Activated T-helper 2 cell treated with anti-CD3 and anti-CD28 coated beads, Interferon-gamma antibody, Interleukin-2, Interleukin-4, amounts not matched to agents 10 μg/mL and 5 μg/mL and 100 μg/mL, durations not matched to agents 14 hours and 24 hours and 36 hours (primary cell): ENCODE results near the gene RANBP3. TPM values are rescaled to one million over a fixed set of nuclear protein-coding genes. Genes with fewer than 3 reads are reported as not detected.

Experiments
- DNase-seq: peaks from one replicate; pipeline ENCODE4 v3.0.0; 2021; ENCODE audit warnings: low spot score
- H3K27ac Mint-ChIP-seq: one replicate; pipeline ENCODE4 v1.8.0; 2021; ENCODE audit warnings: mixed read lengths
- H3K27me3 Mint-ChIP-seq: one replicate; pipeline ENCODE4 v1.8.0; 2021; ENCODE audit warnings: low read depth, mixed read lengths
- H3K36me3 Mint-ChIP-seq: one replicate; pipeline ENCODE4 v1.8.0; 2021; ENCODE audit warnings: low read depth, mixed read lengths
- H3K4me1 Mint-ChIP-seq: one replicate; pipeline ENCODE4 v1.8.0; 2021; ENCODE audit warnings: low read depth, mixed read lengths
- H3K4me3 Mint-ChIP-seq: one replicate; pipeline ENCODE4 v1.8.0; 2021; ENCODE audit warnings: low read depth, mild to moderate bottlenecking, moderate library complexity, mixed read lengths
- H3K9me3 Mint-ChIP-seq: one replicate; pipeline ENCODE4 v1.8.0; 2021; ENCODE audit warnings: mixed read lengths
- intact Hi-C: fragments of 100-400 bp; cut with micrococcal nuclease; formaldehyde crosslinking; loops from one replicate; pipeline ENCODE4 v1.15.1; 2023
- total RNA-seq: library from RNA; stranded (reverse); gene quantifications from 2 replicates; pipeline ENCODE4 v1.2.3, GENCODE V29; 2022

Gene RANBP3
- total RNA-seq, 1 donor from 2014 or later, result 98.2 TPM

GRCh38 chr19:5929625-5930024 is 48.3 kb downstream of the RANBP3 start:
- peaks cover 41% of the 10 kb centered on the region for H3K36me3 Mint-ChIP-seq
- no peaks in the 10 kb centered on the region for H3K27me3 Mint-ChIP-seq
- H3K4me1 Mint-ChIP-seq, result no peaks in the 10 kb centered on the region
- DNase-seq, result no peak
- intact Hi-C loops, result no loop called here
- no peaks in the 10 kb centered on the region for H3K9me3 Mint-ChIP-seq
- no peak overlapping the region for H3K4me3 Mint-ChIP-seq
- H3K27ac Mint-ChIP-seq, result no peak overlapping the region

GRCh38 chr19:5929179-5929578 is 48.8 kb downstream of the RANBP3 start:
- H3K4me3 Mint-ChIP-seq, result no peak overlapping the region
- H3K4me1 Mint-ChIP-seq, result no peaks in the 10 kb centered on the region
- intact Hi-C loops, result no loop called here
- H3K27ac Mint-ChIP-seq, result no peak overlapping the region
- H3K27me3 Mint-ChIP-seq, result no peaks in the 10 kb centered on the region
- peaks cover 41% of the 10 kb centered on the region for H3K36me3 Mint-ChIP-seq
- DNase-seq, result no peak
- H3K9me3 Mint-ChIP-seq, result no peaks in the 10 kb centered on the region

GRCh38 chr19:5927441-5927821 is 50.5 kb downstream of the RANBP3 start:
- H3K9me3 Mint-ChIP-seq, result no peaks in the 10 kb centered on the region
- H3K27me3 Mint-ChIP-seq, result no peaks in the 10 kb centered on the region
- H3K4me1 Mint-ChIP-seq, result no peaks in the 10 kb centered on the region
- no peak overlapping the region for H3K27ac Mint-ChIP-seq
- no peak overlapping the region for H3K4me3 Mint-ChIP-seq
- intact Hi-C loops, result no loop called here
- no peak for DNase-seq
- H3K36me3 Mint-ChIP-seq, result peaks cover 50% of the 10 kb centered on the region

GRCh38 chr19:5926641-5927440 is 51.1 kb downstream of the RANBP3 start:
- intact Hi-C loops, result no loop called here
- H3K36me3 Mint-ChIP-seq, result peaks cover 52% of the 10 kb centered on the region
- H3K4me3 Mint-ChIP-seq, result no peak overlapping the region
- no peak for DNase-seq
- H3K27ac Mint-ChIP-seq, result no peak overlapping the region
- H3K9me3 Mint-ChIP-seq, result no peaks in the 10 kb centered on the region
- no peaks in the 10 kb centered on the region for H3K27me3 Mint-ChIP-seq
- no peaks in the 10 kb centered on the region for H3K4me1 Mint-ChIP-seq

- Mint-ChIP-seq H3K27me3 (no peaks in the 10 kb centered on the region), H3K9me3 (no peaks in the 10 kb centered on the region), H3K36me3 (peaks cover 50% of the 10 kb centered on the region), H3K4me1 (no peaks in the 10 kb centered on the region), H3K27ac (no peak overlapping the region), H3K4me3 (no peak overlapping the region)
- no peak for DNase-seq
- intact Hi-C loops, result no loop called here
Observed at GRCh38 chr19:5925830-5926427, 52.0 kb downstream of the RANBP3 start.

GRCh38 chr19:5923356-5923755 is 54.6 kb downstream of the RANBP3 start:
- no peak overlapping the region for H3K4me3 Mint-ChIP-seq
- no peaks in the 10 kb centered on the region for H3K4me1 Mint-ChIP-seq
- no peak for DNase-seq
- H3K27ac Mint-ChIP-seq, result no peak overlapping the region
- intact Hi-C loops, result no loop called here
- no peaks in the 10 kb centered on the region for H3K9me3 Mint-ChIP-seq
- H3K36me3 Mint-ChIP-seq, result peaks cover 54% of the 10 kb centered on the region
- no peaks in the 10 kb centered on the region for H3K27me3 Mint-ChIP-seq

- H3K9me3 Mint-ChIP-seq, result no peaks in the 10 kb centered on the region
- H3K4me3 Mint-ChIP-seq, result no peak overlapping the region
- intact Hi-C loops, result no loop called here
- no peak for DNase-seq
- H3K27me3 Mint-ChIP-seq, result no peaks in the 10 kb centered on the region
- H3K4me1 Mint-ChIP-seq, result no peaks in the 10 kb centered on the region
- H3K27ac Mint-ChIP-seq, result no peak overlapping the region
- peaks cover 48% of the 10 kb centered on the region for H3K36me3 Mint-ChIP-seq
Observed at GRCh38 chr19:5922161-5922545, 55.8 kb downstream of the RANBP3 start.

GRCh38 chr19:5921516-5922160 is 56.3 kb downstream of the RANBP3 start:
- Mint-ChIP-seq H3K9me3 (no peaks in the 10 kb centered on the region), H3K27ac (no peak overlapping the region), H3K27me3 (no peaks in the 10 kb centered on the region), H3K4me1 (no peaks in the 10 kb centered on the region), H3K4me3 (no peak overlapping the region), H3K36me3 (peaks cover 51% of the 10 kb centered on the region)
- no peak for DNase-seq
- intact Hi-C loops, result no loop called here

GRCh38 chr19:5918463-5919079 is 59.4 kb downstream of the RANBP3 start:
- Mint-ChIP-seq H3K4me3 (no peak overlapping the region), H3K27ac (no peak overlapping the region), H3K27me3 (no peaks in the 10 kb centered on the region), H3K36me3 (peaks cover 43% of the 10 kb centered on the region), H3K4me1 (no peaks in the 10 kb centered on the region), H3K9me3 (no peaks in the 10 kb centered on the region)
- intact Hi-C loops, result no loop called here
- DNase-seq, result no peak

GRCh38 chr19:5917431-5918107 is 60.4 kb downstream of the RANBP3 start:
- DNase-seq, result no peak
- H3K4me1 Mint-ChIP-seq, result no peaks in the 10 kb centered on the region
- H3K9me3 Mint-ChIP-seq, result no peaks in the 10 kb centered on the region
- no peaks in the 10 kb centered on the region for H3K27me3 Mint-ChIP-seq
- no peak overlapping the region for H3K4me3 Mint-ChIP-seq
- H3K36me3 Mint-ChIP-seq, result peaks cover 36% of the 10 kb centered on the region
- intact Hi-C loops, result no loop called here
- H3K27ac Mint-ChIP-seq, result no peak overlapping the region

GRCh38 chr19:5916181-5916708 is 61.7 kb downstream of the RANBP3 start:
- H3K9me3 Mint-ChIP-seq, result no peaks in the 10 kb centered on the region
- intact Hi-C loops, result no loop called here
- H3K4me3 Mint-ChIP-seq, result no peak overlapping the region
- peaks cover 26% of the 10 kb centered on the region for H3K36me3 Mint-ChIP-seq
- H3K27ac Mint-ChIP-seq, result no peak overlapping the region
- no peaks in the 10 kb centered on the region for H3K27me3 Mint-ChIP-seq
- no peak for DNase-seq
- no peaks in the 10 kb centered on the region for H3K4me1 Mint-ChIP-seq

- DNase-seq, result no peak
- no peak overlapping the region for H3K27ac Mint-ChIP-seq
- no peaks in the 10 kb centered on the region for H3K9me3 Mint-ChIP-seq
- H3K36me3 Mint-ChIP-seq, result peaks cover 23% of the 10 kb centered on the region
- H3K4me3 Mint-ChIP-seq, result no peak overlapping the region
- intact Hi-C loops, result no loop called here
- no peaks in the 10 kb centered on the region for H3K4me1 Mint-ChIP-seq
- H3K27me3 Mint-ChIP-seq, result no peaks in the 10 kb centered on the region
Observed at GRCh38 chr19:5915782-5916165, 62.2 kb downstream of the RANBP3 start.
